ENCODE measurements around the gene NEUROD2. TPM values are rescaled to one million over a fixed set of nuclear protein-coding genes. Genes with fewer than 3 reads are reported as not detected.

Gene NEUROD2
- total and polyA plus RNA-seq, 2 donors (not counting 3 experiments of a cell fraction or from before 2014, with no cell fraction given), result not detected

- Histone ChIP-seq H3K36me3 (ENCODE audit: control insufficient read depth in 2 of 2, extremely low read depth in 1 of 2, insufficient read depth in 2 of 2, low read length in 2 of 2) (no peaks in the 10 kb centered on the region), H3K4me1 (ENCODE audit: control insufficient read depth, extremely low read depth, insufficient read depth, low read length) (peaks cover 3% of the 10 kb centered on the region), H3K9me1 (replicated peaks; ENCODE audit: control insufficient read depth, extremely low read depth, insufficient read depth, low read length) (no peaks in the 10 kb centered on the region), H3K4me2 (ENCODE audit: insufficient read depth, low read length) (no peak overlapping the region), H3K9ac (replicated peaks; ENCODE audit: extremely low read depth, insufficient read depth, low read length) (no peak overlapping the region), H4K20me1 (replicated peaks; ENCODE audit: control insufficient read depth, extremely low read depth, insufficient read depth, low read length) (no peaks in the 10 kb centered on the region), H3K27me3 (ENCODE audit: control insufficient read depth in 2 of 2, insufficient read depth in 2 of 2, low read length in 2 of 2) (peaks cover 36% of the 10 kb centered on the region in 2 experiments), H3K79me2 (ENCODE audit: control insufficient read depth, insufficient read depth, low read length) (no peaks in the 10 kb centered on the region), H2AFZ (ENCODE audit: low read depth, low read length) (no peak overlapping the region), H3K27ac (ENCODE audit: insufficient read depth, low read depth, low read length) (no peak overlapping the region), H3K4me3 (replicated peaks in 1 of 3; ENCODE audit: insufficient read depth in 1 of 3, low read depth in 1 of 3, low read length in 3 of 3) (no peak overlapping the region), H3K9me3 (replicated peaks; ENCODE audit: control insufficient read depth, insufficient read depth, low read length) (no peaks in the 10 kb centered on the region)
- BruUV-seq (replicated peaks), result no TSS peak
- TF ChIP-seq JUN (IDR thresholded peaks at IDR 0.05; ENCODE audit: borderline replicate concordance, insufficient read depth, insufficient read length, low read depth), result no peak
- no peak for TF ChIP-seq GATA2 (IDR thresholded peaks at IDR 0.05; ENCODE audit: insufficient read depth, insufficient read length, low read depth, low read length)
- no peak for TF ChIP-seq MYC (IDR thresholded peaks at IDR 0.05; ENCODE audit: low read depth, low read length)
- TF ChIP-seq EZH2 (IDR thresholded peaks at IDR 0.05; ENCODE audit: borderline replicate concordance, low read depth, low read length, severe bottlenecking), result no peak
- no peak for TF ChIP-seq FOS (IDR thresholded peaks at IDR 0.05; ENCODE audit: borderline replicate concordance, insufficient read depth, low read length)
- TF ChIP-seq POLR2A (IDR thresholded peaks at IDR 0.05; ENCODE audit: low read depth, low read length), result no peak
- TF ChIP-seq POLR2AphosphoS5 (IDR thresholded peaks at IDR 0.05; ENCODE audit: insufficient read depth, low read depth, low read length), result no peak
- peak; percentile 93 to 96 for TF ChIP-seq CTCF (IDR thresholded peaks at IDR 0.05; ENCODE audit: extremely low read depth in 1 of 2, insufficient read depth in 1 of 2, low read depth in 1 of 2, low read length in 2 of 2)
- dilution Hi-C loops (cut with MboI; ENCODE audit: extremely low pct_ligation_motif_present, low sequenced_read_pairs), result no loop called here
- POLR2A ChIA-PET, result no interaction called here
- intact Hi-C loops (cut with micrococcal nuclease), result loop anchor here (1.0 to 10.0 kb wide), 5 partner anchors 29 to 331 kb away; partner anchors contain the start of gene MIEN1
- DNase-seq (ENCODE audit: low read depth, low spot score), result peak; percentile 61
- CTCF ChIA-PET, result interaction anchor here (0.6 to 4.0 kb wide), 57 partner anchors 8 to 418 kb away, joined by 3 to 70 read pairs (median 5); partner anchors contain the start of genes ERBB2, MED1, MIEN1 and PNMT
- peak; percentile 86 for FAIRE-seq
These were observed 15.7 kb upstream of the NEUROD2 start for GRCh38 chr17:39623356-39623950.

Data from endothelial cell of umbilical vein (primary cell).